ENCODE data around the gene TSPAN17. TPM values are rescaled to one million over a fixed set of nuclear protein-coding genes. Genes with fewer than 3 reads are reported as not detected.
A peak's percentile ranks its signal among the peaks of the same experiment; 100 is the strongest.

Gene TSPAN17
- total and polyA plus RNA-seq, 11 donors = 15.4 to 59.3 (median 30.9) TPM

GRCh38 chr5:176621661-176622079 is 25.6 kb upstream of the TSPAN17 start:
- TF ChIP-seq CTCF (IDR thresholded peaks at IDR 0.05) (no peak), POLR2A (IDR thresholded peaks at IDR 0.05) (no peak)
- DNase-seq (no peak), ATAC-seq (peak in 2 of 4 donors; percentile 20 to 41)
- Histone ChIP-seq H3K36me3 (no peaks in the 10 kb centered on the region), H3K4me1 (peaks cover 0 to 30% (median 11%) of the 10 kb centered on the region in 12 donors), H3K27ac (no peak overlapping the region), H3K4me3 (no peak overlapping the region), H3K27me3 (peaks cover 30 to 94% (median 62%) of the 10 kb centered on the region in 9 donors), H3K9me3 (no peaks in the 10 kb centered on the region)
- intact Hi-C loops (cut with DNase I) = no loop called here
- 20 to 38% (median 29%) methylated on average over 2 to 13 of the region's 13 CpGs for WGBS, 4 donors

GRCh38 chr5:176624142-176624541 is 23.1 kb upstream of the TSPAN17 start:
- no peak overlapping the region for H3K27ac ChIP-seq
- no peaks in the 10 kb centered on the region for H3K9me3 ChIP-seq
- DNase-seq (no peak), ATAC-seq (no peak)
- intact Hi-C loops (cut with DNase I) = no loop called here
- 53 to 79% (median 71%) methylated on average over 4 of the region's 4 CpGs for WGBS, 4 donors
- no peaks in the 10 kb centered on the region for H3K36me3 ChIP-seq
- peaks cover 0 to 26% (median 8%) of the 10 kb centered on the region in 12 donors for H3K4me1 ChIP-seq
- no peak overlapping the region for H3K4me3 ChIP-seq
- TF ChIP-seq CTCF (IDR thresholded peaks at IDR 0.05) = no peak
- H3K27me3 ChIP-seq = peaks cover 23 to 94% (median 58%) of the 10 kb centered on the region in 9 donors

- ATAC-seq = no peak
- H3K27ac ChIP-seq = no peak overlapping the region
- H3K4me1 ChIP-seq = peaks cover 0 to 26% (median 9%) of the 10 kb centered on the region in 12 donors
- WGBS, 4 donors = 65 to 72% (median 67%) methylated on average over 9 of the region's 9 CpGs
- no peak for DNase-seq
- TF ChIP-seq POLR2A (IDR thresholded peaks at IDR 0.05) (no peak), CTCF (IDR thresholded peaks at IDR 0.05) (no peak)
- H3K9me3 ChIP-seq = no peaks in the 10 kb centered on the region
- no peak overlapping the region for H3K4me3 ChIP-seq
- intact Hi-C loops (cut with DNase I) = no loop called here
- no peaks in the 10 kb centered on the region for H3K36me3 ChIP-seq
- peaks cover 22 to 94% (median 58%) of the 10 kb centered on the region in 9 donors for H3K27me3 ChIP-seq
Measured at GRCh38 chr5:176624938-176625337, 22.3 kb upstream of the TSPAN17 start.

GRCh38 chr5:176625512-176625911 is 21.8 kb upstream of the TSPAN17 start:
- intact Hi-C loops (cut with DNase I) = no loop called here
- no peaks in the 10 kb centered on the region for H3K36me3 ChIP-seq
- H3K4me3 ChIP-seq = no peak overlapping the region
- DNase-seq = no peak
- H3K27ac ChIP-seq = no peak overlapping the region
- TF ChIP-seq POLR2A (IDR thresholded peaks at IDR 0.05) (no peak), CTCF (IDR thresholded peaks at IDR 0.05) (no peak)
- no peak for ATAC-seq
- 60 to 75% (median 65%) methylated on average over 2 of the region's 2 CpGs for whole genome bisulfite sequencing, 4 donors
- H3K9me3 ChIP-seq = no peaks in the 10 kb centered on the region
- H3K4me1 ChIP-seq = peaks cover 0 to 26% (median 9%) of the 10 kb centered on the region in 12 donors
- H3K27me3 ChIP-seq = peaks cover 22 to 94% (median 58%) of the 10 kb centered on the region in 9 donors
